ENCODE data around the gene XRCC5.
"Not testable (repeated sequence)": the region's sequence is repeated elsewhere in the genome, so short reads cannot be mapped to it uniquely, and the experiment has no call there.

The XRCC5 gene

DNA sequence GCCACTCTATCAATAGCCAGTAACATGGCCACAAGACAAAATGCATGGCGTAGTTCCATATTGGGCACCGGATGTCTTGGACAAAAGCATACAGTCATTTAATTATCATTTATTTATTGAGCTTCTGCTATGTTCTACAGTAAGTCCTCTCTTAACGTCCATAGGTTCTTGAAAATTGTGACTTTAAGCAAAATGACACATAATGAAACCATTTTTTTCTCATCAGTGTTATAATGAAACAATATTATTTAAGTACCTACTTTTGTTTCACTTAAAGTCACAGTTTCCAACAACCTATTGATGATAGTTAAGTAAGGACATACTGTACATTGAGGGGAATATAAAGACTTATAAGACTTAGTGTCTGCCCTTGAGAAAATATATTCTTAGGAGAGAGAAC lies 84.9 kb downstream of the XRCC5 start:
- H3K36me3 ChIP-seq (ENCODE audit: control insufficient read depth in 2 of 2, insufficient read depth in 2 of 2, low read length in 2 of 2): peaks cover 23 to 34% of the 10 kb centered on the region in 2 donors

DNA sequence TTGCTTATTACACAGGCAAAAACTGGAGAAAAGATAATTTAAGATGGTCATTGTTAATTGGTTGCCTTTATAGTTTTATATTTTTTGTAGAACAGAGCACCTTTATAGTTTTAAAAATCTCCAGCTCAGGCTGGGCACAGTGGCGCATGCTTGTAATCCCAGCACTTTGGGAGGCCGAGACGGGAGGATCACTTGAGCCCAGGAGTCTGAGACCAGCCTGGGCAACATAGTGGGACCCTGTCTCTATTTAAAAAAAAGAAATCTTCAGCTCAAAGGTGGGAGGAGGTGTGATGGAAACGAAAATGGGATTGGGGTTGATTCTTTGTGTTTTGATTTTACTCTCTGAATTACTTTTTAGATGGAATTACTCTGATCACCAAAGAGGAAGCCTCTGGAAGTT lies 85.4 kb downstream of the XRCC5 start:
- Histone ChIP-seq H3K27me3 (ENCODE audit: control insufficient read depth in 1 of 2, insufficient read depth in 2 of 2, low read length in 2 of 2) (no peaks in the 10 kb centered on the region), H3K4me1 (ENCODE audit: control insufficient read depth, insufficient read depth, low read length) (no peaks in the 10 kb centered on the region), H3K27ac (ENCODE audit: low read length) (no peak overlapping the region), H3K36me3 (ENCODE audit: control insufficient read depth in 2 of 2, insufficient read depth in 2 of 2, low read length in 2 of 2) (peaks cover 23 to 34% of the 10 kb centered on the region in 2 donors), H3K9me3 (ENCODE audit: control insufficient read depth in 2 of 2, low read length in 2 of 2) (no peaks in the 10 kb centered on the region), H3K9ac (ENCODE audit: low read length in 2 of 2) (no peak overlapping the region), H3K4me3 (ENCODE audit: low read length in 2 of 2) (no peak overlapping the region)

More for the DNA sequence above, 84.9 kb downstream of the XRCC5 start:
- H3K27ac ChIP-seq (ENCODE audit: low read length): no peak overlapping the region
- H3K27me3 ChIP-seq (ENCODE audit: control insufficient read depth in 1 of 2, insufficient read depth in 2 of 2, low read length in 2 of 2): no peaks in the 10 kb centered on the region
- H3K9me3 ChIP-seq (ENCODE audit: control insufficient read depth in 2 of 2, low read length in 2 of 2): no peaks in the 10 kb centered on the region
- H3K4me3 ChIP-seq (ENCODE audit: low read length in 2 of 2): no peak overlapping the region
- no peak overlapping the region for H3K9ac ChIP-seq (ENCODE audit: low read length in 2 of 2)
- H3K4me1 ChIP-seq (ENCODE audit: control insufficient read depth, insufficient read depth, low read length): no peaks in the 10 kb centered on the region

DNA sequence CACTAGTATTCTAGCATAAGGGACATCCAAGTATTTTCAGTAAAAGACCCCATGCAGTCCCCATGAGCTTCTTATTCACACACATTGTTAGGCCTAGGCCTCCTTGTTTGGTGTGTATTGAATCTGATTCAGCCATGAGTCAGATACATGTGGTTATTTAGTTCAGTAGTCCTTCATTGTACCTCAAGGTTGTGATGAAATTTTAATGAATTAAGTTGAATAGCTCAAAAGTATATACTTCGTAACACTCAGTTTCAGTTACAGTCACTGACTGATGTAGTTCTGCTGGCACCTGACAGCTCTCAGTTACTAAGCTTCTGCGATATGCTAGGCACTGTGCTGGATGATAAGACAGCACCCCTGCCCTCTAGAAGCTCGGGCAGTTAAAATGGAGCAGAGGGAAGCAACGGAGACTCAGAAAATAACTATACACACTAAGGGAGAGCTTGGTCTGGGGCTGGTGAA lies 86.4 kb downstream of the XRCC5 start:
- Histone ChIP-seq H3K4me3 (ENCODE audit: low read length in 2 of 2) (no peak overlapping the region), H3K36me3 (ENCODE audit: control insufficient read depth in 2 of 2, insufficient read depth in 2 of 2, low read length in 2 of 2) (peaks cover 27 to 41% of the 10 kb centered on the region in 2 donors), H3K9ac (ENCODE audit: low read length in 2 of 2) (no peak overlapping the region), H3K27ac (ENCODE audit: low read length) (no peak overlapping the region), H3K4me1 (ENCODE audit: control insufficient read depth, insufficient read depth, low read length) (no peaks in the 10 kb centered on the region), H3K9me3 (ENCODE audit: control insufficient read depth in 2 of 2, low read length in 2 of 2) (no peaks in the 10 kb centered on the region), H3K27me3 (ENCODE audit: control insufficient read depth in 1 of 2, insufficient read depth in 2 of 2, low read length in 2 of 2) (no peaks in the 10 kb centered on the region)

DNA sequence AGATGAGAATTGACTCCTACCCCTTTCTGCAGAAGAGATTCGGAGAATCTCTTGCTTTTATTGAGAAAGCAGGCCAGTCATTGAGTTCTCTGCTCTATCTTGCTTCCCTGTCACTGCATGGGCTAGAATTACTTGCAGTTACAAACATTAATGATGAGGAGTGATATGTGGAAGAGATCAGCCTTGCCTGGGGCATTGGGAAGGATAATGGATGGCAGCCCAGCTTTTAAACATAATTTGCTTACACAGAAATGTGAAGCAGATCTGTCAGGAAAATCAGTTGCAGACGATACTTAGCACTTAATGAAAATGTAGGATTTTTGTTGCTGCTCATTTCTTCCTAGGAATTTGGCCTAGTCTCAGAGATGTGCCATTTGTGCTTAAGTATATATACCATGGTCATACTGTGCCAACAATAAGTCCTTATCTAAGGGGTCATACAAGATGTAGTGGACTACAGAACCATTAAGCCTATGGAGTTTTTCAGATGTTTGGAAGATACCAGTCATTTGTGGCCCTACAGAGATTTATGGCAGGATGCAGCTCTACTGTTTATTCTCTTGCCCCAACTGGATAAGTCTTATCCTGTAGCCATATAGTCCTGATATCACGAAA lies 92.7 kb downstream of the XRCC5 start:
- H3K27ac ChIP-seq (ENCODE audit: low read length): no peak overlapping the region
- no peak overlapping the region for H3K4me3 ChIP-seq (ENCODE audit: low read length in 2 of 2)
- no peaks in the 10 kb centered on the region for H3K27me3 ChIP-seq (ENCODE audit: control insufficient read depth in 1 of 2, insufficient read depth in 2 of 2, low read length in 2 of 2)
- H3K9ac ChIP-seq (ENCODE audit: low read length in 2 of 2): no peak overlapping the region
- H3K4me1 ChIP-seq (ENCODE audit: control insufficient read depth, insufficient read depth, low read length): no peaks in the 10 kb centered on the region
- H3K36me3 ChIP-seq (ENCODE audit: control insufficient read depth in 2 of 2, insufficient read depth in 2 of 2, low read length in 2 of 2): peaks cover 70% of the 10 kb centered on the region in 2 donors
- H3K9me3 ChIP-seq (ENCODE audit: control insufficient read depth in 2 of 2, low read length in 2 of 2): no peaks in the 10 kb centered on the region

DNA sequence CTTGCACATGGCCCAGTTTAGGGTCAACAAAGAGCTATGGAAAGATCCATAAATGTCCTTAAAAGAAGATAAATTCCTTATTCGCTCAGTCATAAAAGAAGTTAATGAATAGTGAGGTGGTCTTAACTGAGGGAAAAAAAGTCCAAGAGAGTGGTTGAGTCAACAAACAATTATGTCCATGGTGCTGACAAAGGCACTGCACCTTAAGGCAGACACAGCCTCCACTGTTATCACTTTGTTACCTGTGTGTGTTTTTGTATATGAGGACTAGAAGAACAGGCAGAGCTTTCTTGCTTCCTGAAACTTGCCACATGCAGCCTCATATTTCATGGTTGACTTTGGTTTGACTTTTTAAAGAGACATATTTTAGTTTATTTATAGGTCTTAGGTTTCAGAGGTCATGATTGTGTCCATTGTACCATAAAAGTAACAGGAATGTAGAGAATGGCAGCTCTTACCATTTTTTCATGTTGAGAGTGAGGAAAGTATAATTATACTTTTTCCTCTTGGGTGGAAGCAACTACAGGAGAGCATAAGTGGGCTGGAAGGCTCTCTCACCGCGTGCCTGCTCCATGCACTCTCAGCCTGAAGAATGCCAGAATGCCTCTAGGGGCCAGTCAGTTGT lies 93.6 kb downstream of the XRCC5 start:
- no peaks in the 10 kb centered on the region for H3K9me3 ChIP-seq (ENCODE audit: control insufficient read depth in 2 of 2, low read length in 2 of 2)
- peaks cover 66 to 71% of the 10 kb centered on the region in 2 donors for H3K36me3 ChIP-seq (ENCODE audit: control insufficient read depth in 2 of 2, insufficient read depth in 2 of 2, low read length in 2 of 2)
- H3K4me3 ChIP-seq (ENCODE audit: low read length in 2 of 2): no peak overlapping the region
- no peak overlapping the region for H3K27ac ChIP-seq (ENCODE audit: low read length)
- H3K9ac ChIP-seq (ENCODE audit: low read length in 2 of 2): no peak overlapping the region
- no peaks in the 10 kb centered on the region for H3K4me1 ChIP-seq (ENCODE audit: control insufficient read depth, insufficient read depth, low read length)
- H3K27me3 ChIP-seq (ENCODE audit: control insufficient read depth in 1 of 2, insufficient read depth in 2 of 2, low read length in 2 of 2): no peaks in the 10 kb centered on the region

DNA sequence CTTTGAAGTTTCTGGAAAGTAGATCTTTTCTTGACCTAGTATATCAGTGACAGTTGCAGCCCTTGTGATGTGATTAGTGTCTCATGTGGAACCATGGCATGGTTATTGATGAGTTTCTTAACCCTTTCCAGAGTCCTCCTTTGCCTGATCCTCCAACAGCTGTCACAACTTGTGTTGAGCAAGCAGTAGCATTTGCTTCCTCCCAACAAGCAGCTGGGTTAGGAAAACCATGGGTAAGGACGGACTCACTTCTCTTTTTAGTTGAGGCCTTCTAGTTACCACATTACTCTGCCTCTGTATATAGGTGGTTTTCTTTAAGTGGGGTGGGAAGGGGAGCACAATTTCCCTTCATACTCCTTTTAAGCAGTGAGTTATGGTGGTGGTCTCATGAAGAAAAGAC lies 96.3 kb downstream of the XRCC5 start:
- Histone ChIP-seq H3K9ac (ENCODE audit: low read length in 2 of 2) (no peak overlapping the region), H3K27ac (ENCODE audit: low read length) (no peak overlapping the region), H3K36me3 (ENCODE audit: control insufficient read depth in 2 of 2, insufficient read depth in 2 of 2, low read length in 2 of 2) (peaks cover 58 to 62% of the 10 kb centered on the region in 2 donors)

DNA sequence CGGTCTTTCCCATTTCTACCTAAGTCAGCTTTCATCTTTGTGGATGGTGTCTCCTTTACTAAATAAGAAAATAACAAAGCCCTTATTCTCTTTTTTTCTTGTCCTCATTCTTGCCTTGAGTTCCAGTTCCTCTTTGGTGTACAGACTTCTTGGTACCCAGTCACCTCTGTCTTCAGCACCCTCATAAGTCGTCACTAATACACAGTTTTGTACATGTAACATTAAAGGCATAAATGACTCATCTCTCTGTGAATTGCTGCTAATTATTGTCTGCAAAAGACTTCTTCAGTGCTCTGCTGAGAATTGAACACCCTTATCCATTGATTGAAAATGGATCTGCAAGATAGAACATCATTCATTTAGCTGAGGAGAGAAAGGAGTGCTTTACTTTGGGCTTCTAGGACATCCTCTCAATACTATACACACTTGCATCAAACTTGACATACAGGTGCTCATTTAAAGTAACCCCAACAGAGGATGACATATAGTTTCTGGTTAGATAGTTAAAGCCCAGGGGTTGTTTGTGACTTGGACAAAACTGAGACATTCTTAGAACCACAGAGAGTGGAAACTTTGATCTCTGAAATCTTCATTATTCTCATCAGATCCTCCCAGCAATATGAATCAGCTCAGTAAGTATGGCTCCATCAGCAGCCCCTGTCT lies 97.0 kb downstream of the XRCC5 start:
- Histone ChIP-seq H3K27me3 (ENCODE audit: control insufficient read depth in 1 of 2, insufficient read depth in 2 of 2, low read length in 2 of 2) (no peaks in the 10 kb centered on the region), H3K36me3 (ENCODE audit: control insufficient read depth in 2 of 2, insufficient read depth in 2 of 2, low read length in 2 of 2) (peaks cover 54 to 56% of the 10 kb centered on the region in 2 donors)

More for the DNA sequence above, 96.3 kb downstream of the XRCC5 start:
- Histone ChIP-seq H3K27me3 (ENCODE audit: control insufficient read depth in 1 of 2, insufficient read depth in 2 of 2, low read length in 2 of 2) (no peaks in the 10 kb centered on the region), H3K4me3 (ENCODE audit: low read length in 2 of 2) (no peak overlapping the region), H3K9me3 (ENCODE audit: control insufficient read depth in 2 of 2, low read length in 2 of 2) (no peaks in the 10 kb centered on the region), H3K4me1 (ENCODE audit: control insufficient read depth, insufficient read depth, low read length) (no peaks in the 10 kb centered on the region)

DNA sequence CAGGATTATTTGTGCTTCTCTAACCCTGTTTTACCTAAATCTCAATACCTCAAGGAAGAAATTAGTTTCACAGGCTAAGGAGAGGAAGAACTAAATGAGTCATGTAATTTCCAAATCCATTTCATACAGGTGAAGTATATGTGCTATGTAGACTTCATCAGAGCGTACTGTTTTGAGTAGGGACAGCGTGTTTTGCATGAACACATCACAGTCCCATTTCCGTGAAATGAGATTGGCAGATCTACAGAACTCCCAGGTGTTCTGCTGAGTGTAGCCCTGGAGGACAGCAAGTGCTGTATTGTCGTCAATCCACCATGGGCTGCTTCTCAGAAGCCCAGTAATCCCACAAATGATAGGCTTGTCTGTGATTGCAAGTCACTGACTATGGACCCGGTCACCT lies 97.7 kb downstream of the XRCC5 start:
- no peak overlapping the region for H3K27ac ChIP-seq (ENCODE audit: low read length)
- H3K9ac ChIP-seq (ENCODE audit: low read length in 2 of 2): no peak overlapping the region
- H3K4me3 ChIP-seq (ENCODE audit: low read length in 2 of 2): no peak overlapping the region
- H3K9me3 ChIP-seq (ENCODE audit: control insufficient read depth in 2 of 2, low read length in 2 of 2): no peaks in the 10 kb centered on the region
- H3K27me3 ChIP-seq (ENCODE audit: control insufficient read depth in 1 of 2, insufficient read depth in 2 of 2, low read length in 2 of 2): no peaks in the 10 kb centered on the region
- H3K4me1 ChIP-seq (ENCODE audit: control insufficient read depth, insufficient read depth, low read length): no peaks in the 10 kb centered on the region
- peaks cover 49 to 53% of the 10 kb centered on the region in 2 donors for H3K36me3 ChIP-seq (ENCODE audit: control insufficient read depth in 2 of 2, insufficient read depth in 2 of 2, low read length in 2 of 2)

More for the DNA sequence above, 97.0 kb downstream of the XRCC5 start:
- Histone ChIP-seq H3K9ac (ENCODE audit: low read length in 2 of 2) (no peak overlapping the region), H3K9me3 (ENCODE audit: control insufficient read depth in 2 of 2, low read length in 2 of 2) (no peaks in the 10 kb centered on the region), H3K4me3 (ENCODE audit: low read length in 2 of 2) (no peak overlapping the region), H3K27ac (ENCODE audit: low read length) (no peak overlapping the region), H3K4me1 (ENCODE audit: control insufficient read depth, insufficient read depth, low read length) (no peaks in the 10 kb centered on the region)

DNA sequence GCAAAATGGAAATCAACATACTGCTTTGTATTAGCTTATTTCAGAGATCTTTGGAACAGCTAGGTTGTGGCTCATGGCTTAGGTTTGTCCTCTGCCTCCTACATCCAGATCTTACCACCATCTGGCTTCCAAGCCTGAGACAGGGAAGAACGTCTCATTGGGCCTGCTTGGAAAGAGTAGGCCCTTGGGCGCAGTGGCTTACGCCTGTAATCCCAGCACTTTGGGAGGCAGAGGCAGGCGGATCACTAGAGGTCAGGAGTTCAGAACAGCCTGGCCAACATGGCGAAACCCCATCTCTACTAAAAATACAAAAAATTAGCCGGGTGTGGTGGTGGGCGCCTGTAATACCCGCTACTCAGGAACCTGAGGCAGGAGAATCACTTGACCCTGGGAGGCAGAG lies 99.5 kb downstream of the XRCC5 start:
- not testable (repeated sequence) for H3K9me3 ChIP-seq (ENCODE audit: control insufficient read depth in 2 of 2, low read length in 2 of 2); H3K27ac ChIP-seq (ENCODE audit: low read length); H3K9ac ChIP-seq (ENCODE audit: low read length in 2 of 2); H3K27me3 ChIP-seq (ENCODE audit: control insufficient read depth in 1 of 2, insufficient read depth in 2 of 2, low read length in 2 of 2); H3K4me1 ChIP-seq (ENCODE audit: control insufficient read depth, insufficient read depth, low read length); H3K4me3 ChIP-seq (ENCODE audit: low read length in 2 of 2)
- H3K36me3 ChIP-seq (ENCODE audit: control insufficient read depth in 2 of 2, insufficient read depth in 2 of 2, low read length in 2 of 2): peaks cover 35 to 40% of the 10 kb centered on the region in 2 donors

DNA sequence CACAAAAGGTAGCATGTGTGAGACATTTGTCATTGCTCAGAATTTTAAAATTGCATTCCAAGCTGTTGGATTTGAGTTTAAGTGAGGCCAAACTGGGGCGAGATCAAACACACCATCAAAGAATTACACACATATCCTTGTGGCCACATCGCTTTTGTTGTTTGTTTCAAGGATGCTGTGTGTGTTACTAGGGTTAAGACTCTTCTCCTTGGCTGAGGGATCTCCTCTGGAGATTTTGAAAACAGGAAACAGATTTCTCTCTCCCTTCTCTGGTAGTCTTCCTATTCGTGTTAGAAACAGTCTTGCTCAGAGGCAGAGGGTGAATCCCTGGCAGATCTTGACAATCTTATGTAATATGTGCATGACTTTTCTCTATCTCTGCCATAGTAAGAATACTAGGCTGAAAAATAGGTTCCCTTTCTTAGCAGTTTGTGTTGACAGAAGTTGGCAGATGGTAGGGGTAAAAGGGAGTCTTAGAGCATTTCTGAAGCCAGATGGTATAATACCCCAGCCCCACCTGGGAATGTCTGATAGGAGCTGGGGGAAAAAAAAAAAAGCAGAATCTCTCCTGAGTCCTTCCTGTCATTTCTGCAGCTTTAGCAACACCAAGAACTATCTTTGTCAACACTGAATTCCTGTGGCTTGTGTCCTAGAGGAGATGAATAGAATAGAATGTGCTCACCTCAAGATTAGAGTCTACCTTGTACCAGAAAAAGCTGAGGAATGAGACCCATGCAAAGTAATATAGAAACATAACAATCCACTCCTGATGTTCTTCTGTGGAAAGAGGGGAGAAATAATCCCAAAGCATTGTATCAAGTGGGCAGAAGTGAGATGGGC lies 101.8 kb downstream of the XRCC5 start:
- H3K36me3 ChIP-seq (ENCODE audit: control insufficient read depth in 2 of 2, insufficient read depth in 2 of 2, low read length in 2 of 2): peaks cover 13 to 23% of the 10 kb centered on the region in 2 donors
- no peak overlapping the region for H3K27ac ChIP-seq (ENCODE audit: low read length)
- H3K27me3 ChIP-seq (ENCODE audit: control insufficient read depth in 1 of 2, insufficient read depth in 2 of 2, low read length in 2 of 2): no peaks in the 10 kb centered on the region
- no peaks in the 10 kb centered on the region for H3K4me1 ChIP-seq (ENCODE audit: control insufficient read depth, insufficient read depth, low read length)
- H3K9ac ChIP-seq (ENCODE audit: low read length in 2 of 2): no peak overlapping the region
- H3K4me3 ChIP-seq (ENCODE audit: low read length in 2 of 2): no peak overlapping the region
- no peaks in the 10 kb centered on the region for H3K9me3 ChIP-seq (ENCODE audit: control insufficient read depth in 2 of 2, low read length in 2 of 2)

Data from stomach smooth muscle (tissue), 2 donors.